HG03196 (cell line): ENCODE results near the gene HYAL3.
"Not testable (repeated sequence)": the region's sequence is repeated elsewhere in the genome, so short reads cannot be mapped to it uniquely, and the experiment has no call there.

ENCODE experiments used
- ATAC-seq: cut with Tn5 transposase; IDR thresholded peaks from one replicate; pipeline ENCODE4 v1.9.1; 2021; ENCODE audit not compliant: unreplicated experiment

The HYAL3 gene

DNA sequence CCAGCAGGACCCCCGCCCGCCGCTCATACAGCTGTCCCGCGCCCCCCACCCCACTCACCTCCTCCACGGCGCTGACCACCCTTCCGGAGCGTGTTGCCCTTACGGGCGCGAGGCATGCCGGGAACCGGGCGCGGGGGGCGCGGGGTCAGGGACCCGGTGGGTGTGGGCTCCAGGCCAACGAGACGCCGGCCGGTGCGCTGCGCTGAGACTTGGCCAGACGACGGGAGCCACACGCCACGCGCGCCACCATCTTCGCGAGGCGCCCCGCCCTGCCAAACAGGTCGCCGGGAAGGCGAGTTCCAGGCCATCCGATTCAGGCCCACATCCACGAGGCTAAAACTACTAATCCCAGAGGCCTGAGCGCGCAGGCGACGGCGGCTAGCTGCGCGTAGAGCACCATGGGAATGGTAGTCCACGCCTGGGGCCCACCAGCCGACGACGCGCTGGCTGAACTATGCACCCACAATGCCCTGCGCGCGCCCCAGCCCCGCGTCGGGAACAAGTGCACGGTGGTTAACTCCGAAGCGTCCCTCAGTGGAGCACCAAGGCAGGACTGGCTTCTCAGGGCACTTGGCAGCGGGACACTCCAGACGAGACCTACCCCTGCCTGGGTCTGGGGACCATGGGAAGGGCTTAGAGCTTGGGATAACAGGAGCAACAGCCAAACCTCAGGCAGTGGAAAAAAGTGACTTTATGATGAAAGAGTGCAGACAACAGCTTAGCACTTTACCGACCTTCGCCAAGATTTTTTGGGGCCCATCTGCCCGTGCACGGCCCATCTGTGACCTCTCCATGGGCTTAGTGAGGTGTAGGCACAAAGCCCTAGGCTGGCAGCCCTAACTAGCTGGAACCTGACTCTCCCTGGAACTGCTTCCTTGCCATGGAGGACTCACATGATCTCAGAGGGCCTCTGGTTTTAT, 6.8 kb downstream of the HYAL3 start, which contains the start of gene IFRD2:
IFRD2 (minus strand) TSS at position 271 of the 920 bp plus-strand sequence; CDS start at position 116, 155 bp downstream.
- peak; percentile 89 for ATAC-seq

DNA sequence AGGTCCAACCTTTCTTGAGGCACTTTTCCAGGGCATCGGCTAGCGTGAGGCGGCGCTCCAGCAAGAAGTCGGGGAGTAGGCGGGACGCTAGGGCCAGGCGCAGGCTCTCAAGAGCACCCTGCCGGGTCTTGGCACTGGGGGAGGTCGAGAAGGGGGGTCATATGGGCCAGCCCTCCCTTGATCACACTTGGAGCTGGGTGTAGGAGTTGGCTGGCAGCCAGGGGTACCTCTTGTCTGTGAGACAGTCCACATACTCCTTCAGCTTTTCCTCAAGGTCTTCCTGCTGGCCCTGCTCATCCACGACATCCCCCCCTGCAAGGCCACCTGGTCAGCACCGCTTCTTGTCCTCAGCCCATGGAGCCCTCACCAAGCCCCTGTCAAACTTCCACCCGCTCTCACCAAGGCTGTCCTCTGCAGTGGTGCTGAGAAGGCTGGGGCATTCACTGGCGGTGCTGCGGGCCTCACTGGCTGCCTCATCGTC, 9.0 kb downstream of the HYAL3 start:
- no peak for ATAC-seq

GRCh38 chr3:50289130-50289529, 10.1 kb downstream of the HYAL3 start:
- no peak for ATAC-seq

- no peak for ATAC-seq
These were observed 10.7 kb downstream of the HYAL3 start for GRCh38 chr3:50288387-50289007.

GRCh38 chr3:50287262-50287661, 11.9 kb downstream of the HYAL3 start:
- no peak for ATAC-seq

DNA sequence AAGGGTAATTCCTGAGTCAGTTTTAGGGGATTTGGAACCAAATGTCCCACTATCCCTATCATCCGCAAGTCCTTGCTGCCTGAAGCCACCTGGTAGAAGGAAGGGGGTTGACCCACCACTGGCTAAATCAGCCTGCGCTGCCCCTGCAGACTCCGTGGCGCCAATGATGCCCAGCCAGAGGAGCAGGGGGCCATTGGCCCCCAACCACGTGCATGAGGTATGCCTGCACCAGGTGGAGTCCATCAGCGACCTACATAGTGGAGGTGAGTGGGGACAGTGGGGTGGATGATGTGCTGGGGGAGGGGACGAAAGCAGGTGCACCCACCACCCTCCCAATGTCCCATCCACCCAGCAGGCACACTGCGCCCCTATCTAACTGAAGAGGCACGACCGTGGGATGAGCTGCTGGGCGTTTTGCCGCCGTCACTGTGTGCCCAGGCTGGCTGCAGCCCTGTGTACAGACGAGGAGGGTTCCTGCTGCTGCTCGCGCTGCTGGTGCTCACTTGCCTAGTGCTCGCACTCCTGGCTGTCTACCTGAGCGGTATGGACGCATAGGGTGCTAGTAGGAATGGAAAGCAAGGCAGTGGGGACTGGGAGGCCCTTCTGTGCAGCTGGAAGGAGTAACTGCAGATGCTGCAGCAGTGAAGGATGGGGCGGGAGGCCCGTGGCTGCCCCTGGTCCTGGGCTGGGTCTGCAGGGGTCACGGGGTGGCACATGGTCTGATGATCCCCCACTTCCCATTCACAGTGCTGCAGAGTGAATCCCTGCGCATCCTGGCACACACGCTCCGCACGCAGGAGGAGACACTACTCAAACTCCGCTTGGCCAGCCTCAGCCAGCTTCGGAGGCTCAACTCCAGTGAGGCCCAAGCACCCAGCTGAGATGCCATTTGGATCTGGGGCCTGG, 12.6 kb downstream of the HYAL3 start:
- no peak for ATAC-seq

GRCh38 chr3:50284121-50284520, 15.1 kb downstream of the HYAL3 start:
- ATAC-seq, result not testable (repeated sequence)

DNA sequence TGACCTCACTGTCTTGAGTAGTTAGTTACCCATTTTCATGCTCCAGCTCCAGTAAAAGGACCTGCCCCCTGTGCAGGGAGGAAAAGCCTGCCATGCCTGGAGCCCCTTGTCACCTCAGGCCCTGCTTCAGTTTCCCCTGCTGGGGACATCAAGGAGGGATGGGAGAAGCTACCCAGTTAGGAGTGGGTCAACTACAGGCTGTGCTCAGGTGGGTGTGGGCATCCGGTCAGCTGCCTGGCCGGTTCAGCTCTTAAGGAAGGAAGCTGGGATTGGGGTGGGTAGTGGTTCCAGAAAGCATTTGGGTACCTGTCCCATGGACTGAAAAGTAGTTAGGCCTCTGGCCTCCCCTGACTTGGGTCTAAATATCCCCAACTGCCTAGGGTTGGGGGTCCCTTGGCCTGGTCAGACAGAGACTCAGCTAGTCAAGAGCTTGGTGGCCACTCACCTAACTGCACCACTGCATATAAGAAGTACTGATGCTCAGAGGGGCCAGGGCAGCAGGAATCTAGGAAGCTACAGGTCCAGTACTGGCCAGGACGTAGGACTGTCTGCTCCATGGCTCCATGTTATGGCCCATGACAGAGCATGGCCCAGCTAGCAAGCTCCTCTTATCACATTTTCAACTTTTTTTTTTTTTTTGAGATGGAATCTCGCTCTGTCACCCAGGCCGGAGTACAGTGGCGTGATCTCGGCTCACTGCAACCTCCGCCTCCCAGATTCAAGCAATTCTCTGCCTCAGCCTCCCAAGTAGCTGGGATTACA, 19.8 kb downstream of the HYAL3 start:
- ATAC-seq, result no peak

DNA sequence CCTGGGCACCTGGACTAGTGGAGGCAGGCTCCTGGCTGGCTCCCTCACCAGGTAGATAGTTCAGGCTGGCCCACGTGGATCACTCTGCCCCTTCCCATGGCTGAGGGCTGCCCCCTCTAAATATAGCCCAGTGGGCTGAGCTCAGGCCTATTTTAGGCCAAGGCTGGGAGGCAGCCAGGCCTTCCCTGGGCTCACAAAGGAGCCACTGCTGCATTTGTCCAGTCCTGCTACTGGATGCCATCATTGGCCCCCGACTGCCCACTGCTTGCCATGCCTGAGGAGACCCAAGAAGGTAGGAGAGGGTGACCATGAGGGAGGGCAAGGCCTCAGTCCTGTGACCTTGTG, 20.4 kb downstream of the HYAL3 start, which contains the start of gene LSMEM2:
LSMEM2 (plus strand) TSS at position 208 of the 345 bp plus-strand sequence; CDS start at position 235, 27 bp downstream.
- no peak for ATAC-seq

DNA sequence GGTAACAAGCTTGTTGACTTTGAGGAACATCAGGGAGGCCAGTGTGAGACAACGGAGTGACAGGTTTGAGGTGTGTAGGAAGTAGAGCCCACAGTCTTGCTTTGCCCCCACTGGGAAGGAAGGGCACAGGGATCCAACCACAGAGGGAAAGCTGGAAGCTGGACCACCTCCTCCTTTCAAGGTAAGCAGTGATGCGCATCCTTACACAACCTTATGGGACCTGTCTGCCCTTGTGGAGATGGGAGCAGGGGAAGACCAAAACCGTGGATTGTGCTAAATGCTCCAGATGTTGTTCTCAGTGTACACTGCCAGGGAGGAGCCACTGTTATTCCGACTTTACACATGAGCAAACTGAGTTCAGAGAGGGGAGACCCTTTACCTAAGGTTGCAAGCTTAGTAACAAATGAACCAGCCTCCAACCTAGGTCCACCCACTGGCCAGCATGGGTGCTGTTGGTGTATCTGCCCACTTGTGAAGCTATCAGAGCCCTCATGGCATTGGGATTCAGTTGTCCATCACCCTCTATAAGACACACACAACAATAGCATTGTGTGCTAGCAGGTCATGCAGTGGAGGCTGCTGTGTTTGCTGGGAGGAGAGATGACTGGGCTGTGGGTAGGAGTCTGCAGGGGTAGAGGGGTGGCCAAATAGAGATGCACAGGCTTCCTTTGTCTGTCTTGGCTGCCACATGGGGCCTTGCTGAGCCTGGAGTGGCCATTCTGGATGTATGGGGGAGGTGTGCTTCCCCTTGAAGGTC, 20.9 kb downstream of the HYAL3 start:
- ATAC-seq, result no peak

GRCh38 chr3:50276762-50277101, 22.5 kb downstream of the HYAL3 start:
- ATAC-seq, result no peak

DNA sequence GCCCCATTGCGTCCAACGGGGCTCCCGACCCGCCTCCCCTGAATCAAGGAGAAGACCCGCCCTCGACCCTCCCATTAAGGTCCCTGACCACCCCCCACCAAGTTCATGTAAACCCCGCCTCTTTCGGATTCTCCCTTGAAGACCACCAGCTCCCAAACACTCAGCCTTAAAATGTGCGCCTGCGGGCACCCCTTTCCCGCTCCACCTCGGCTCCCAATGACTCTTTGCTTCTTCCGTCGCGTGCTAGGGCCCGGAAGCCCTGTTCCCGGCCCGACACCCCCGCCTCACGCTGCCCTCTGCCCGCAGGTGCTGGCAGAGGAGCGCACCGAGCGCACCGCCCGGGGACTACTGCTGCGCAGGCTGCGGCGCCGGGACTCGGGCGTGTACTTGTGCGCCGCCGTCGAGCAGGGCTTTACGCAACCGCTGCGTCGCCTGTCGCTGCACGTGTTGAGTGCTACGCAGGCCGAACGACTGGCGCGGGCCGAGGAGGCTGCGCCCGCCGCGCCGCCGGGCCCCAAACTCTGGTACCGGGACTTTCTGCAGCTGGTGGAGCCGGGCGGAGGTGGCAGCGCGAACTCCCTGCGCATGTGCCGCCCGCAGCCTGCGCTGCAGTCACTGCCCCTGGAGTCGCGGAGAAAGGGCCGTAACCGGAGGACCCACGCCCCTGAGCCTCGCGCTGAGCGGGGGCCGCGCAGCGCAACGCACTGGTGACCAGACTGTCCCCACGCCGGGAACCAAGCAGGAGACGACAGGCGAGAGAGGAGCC, 23.0 kb downstream of the HYAL3 start:
- ATAC-seq, result no peak

- ATAC-seq, result no peak
These were observed 23.8 kb downstream of the HYAL3 start for GRCh38 chr3:50275141-50275995.

- ATAC-seq, result no peak
These were observed 24.7 kb downstream of the HYAL3 start for GRCh38 chr3:50274371-50275104.

GRCh38 chr3:50273689-50274065, 25.5 kb downstream of the HYAL3 start:
- ATAC-seq, result no peak

DNA sequence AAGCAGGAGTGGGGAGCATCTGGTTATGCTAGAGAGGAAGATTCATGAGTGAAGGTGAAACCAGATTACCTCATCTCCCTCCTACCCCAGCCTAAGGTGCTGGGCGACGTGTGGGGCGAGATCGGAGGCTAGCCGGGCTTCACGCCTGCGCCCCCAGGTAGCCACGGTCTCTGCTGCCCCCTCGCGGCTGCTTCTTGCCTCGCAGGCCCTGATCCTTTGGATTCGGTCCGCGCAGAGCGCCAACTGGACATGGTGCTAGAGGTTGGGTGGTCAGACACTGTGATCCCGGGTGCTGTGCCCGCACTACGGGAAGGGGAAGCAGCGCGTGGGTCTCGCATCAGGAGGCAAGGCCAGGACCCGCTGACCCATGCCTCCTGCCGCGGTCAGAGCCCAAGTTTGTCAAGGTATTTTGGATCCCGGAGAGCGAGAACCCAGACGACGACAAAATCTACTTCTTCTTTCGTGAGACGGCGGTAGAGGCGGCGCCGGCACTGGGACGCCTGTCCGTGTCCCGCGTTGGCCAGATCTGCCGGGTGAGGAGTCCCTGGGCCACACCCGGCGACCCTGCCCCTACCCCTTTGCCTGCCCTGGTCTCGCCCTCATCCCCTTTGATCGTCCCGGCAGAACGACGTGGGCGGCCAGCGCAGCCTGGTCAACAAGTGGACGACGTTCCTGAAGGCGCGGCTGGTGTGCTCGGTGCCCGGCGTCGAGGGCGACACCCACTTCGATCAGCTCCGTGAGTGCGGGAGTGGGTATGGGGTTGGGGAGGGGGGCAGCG, 26.1 kb downstream of the HYAL3 start:
- peak; percentile 85 for ATAC-seq

DNA sequence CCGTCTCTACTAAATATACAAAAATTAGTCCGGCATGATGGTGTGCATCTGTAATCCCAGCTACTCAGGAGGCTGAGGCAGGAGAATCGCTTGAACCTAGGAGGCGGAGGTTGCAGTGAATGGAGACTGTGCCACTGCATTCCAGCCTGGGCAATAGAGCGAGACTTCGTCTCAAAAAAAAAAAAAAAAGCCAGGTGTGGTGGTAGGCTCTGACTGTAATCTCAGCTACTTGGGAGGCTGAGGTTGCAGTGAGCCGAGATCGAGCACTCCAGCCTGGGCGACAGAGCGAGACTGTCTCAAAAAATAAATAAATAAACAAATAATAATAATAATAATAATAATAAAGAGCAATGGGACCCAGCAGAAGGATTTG, 26.7 kb downstream of the HYAL3 start:
- not testable (repeated sequence) for ATAC-seq
